HCT116 (cell line): ENCODE data around the gene SLC10A3. TPM values are rescaled to one million over a fixed set of nuclear protein-coding genes. Genes with fewer than 3 reads are reported as not detected.

Experiments used
- ATAC-seq: fragments of 200-7000 bp; cut with Tn5 transposase; 2 replicates; pipeline ENCODE4 v1.9.1; 2020; ENCODE audit warnings: mild to moderate bottlenecking, moderate library complexity
- BruUV-seq: library from RNA; stranded (reverse); fragments of 400-500 nt; replicated peaks from 2 replicates; lab custom pipeline; 2021; lab: Mats Ljungman, UMichigan
- CTCF ChIA-PET: fragments of 300-600 bp; sonication (Branson Sonifier 250); formaldehyde crosslinking; loops from one replicate; lab custom pipeline; 2021; ENCODE audit warnings: antibody characterized with exemption; lab: Charles Lee
- POLR2A ChIA-PET: fragments of 300-600, 350-600 bp; sonication (Branson Sonifier 250); formaldehyde crosslinking; loops from one replicate; lab custom pipeline; 2021; ENCODE audit warnings: antibody characterized with exemption; lab: Charles Lee
- RAD21 ChIA-PET, 2 experiments: fragments of 300-600 bp; sonication (Branson Sonifier 250); formaldehyde crosslinking; loops; one replicate each; lab custom pipeline; 2023; ENCODE audit warnings: low total read pairs in 2 of 2; ENCODE audit not compliant: uncharacterized antibody in 2 of 2, unreplicated experiment in 2 of 2, low non-redundant PET in 1 of 2; lab: Charles Lee
- DNase-seq: peaks from one replicate; pipeline ENCODE4 v3.0.0-alpha.2; 2010; ENCODE audit warnings: low read depth, low spot score
- H2AFZ ChIP-seq: fragments of 200-600 bp; shearing (Covaris generic), sonication (generic); 2 replicates; pipeline ENCODE4 v1.6.1; 2017; ENCODE audit warnings: low read depth, mixed run types, mixed read lengths, antibody characterized with exemption, low read length; ENCODE audit not compliant: poor library complexity, severe bottlenecking
- H3K27ac ChIP-seq: 2 replicates; pipeline ENCODE4 v1.5.1; 2012; ENCODE audit warnings: low read depth, low read length
- H3K27me3 ChIP-seq: fragments of 200-600 bp; sonication (generic); 2 replicates; pipeline ENCODE4 v1.6.1; 2016; ENCODE audit warnings: mixed run types, low read length, mixed read lengths; ENCODE audit not compliant: insufficient read depth
- H3K36me3 ChIP-seq, 2 experiments: fragments of 200-500 bp in 1 of 2; fragments of 200-600 bp in 1 of 2; sonication (Bioruptor generic) in 1 of 2; sonication (generic) in 1 of 2; 2 replicates each; pipeline versions ENCODE4 v1.5.1 to v1.6.1; 2014 to 2016; ENCODE audit warnings: low read length in 2 of 2, inconsistent platforms in 1 of 2, mixed read lengths in 1 of 2, mixed run types in 1 of 2; ENCODE audit not compliant: insufficient read depth in 2 of 2, control insufficient read depth in 1 of 2
- H3K4me1 ChIP-seq, 2 experiments: fragments of 200-600 bp in 1 of 2; sonication (generic) in 1 of 2; 2 replicates each; pipeline versions ENCODE4 v1.5.1 to v1.6.1; 2012 to 2017; ENCODE audit warnings: low read length in 2 of 2, inconsistent platforms in 1 of 2, mild to moderate bottlenecking in 1 of 2, mixed read lengths in 1 of 2, mixed run types in 1 of 2, moderate library complexity in 1 of 2; ENCODE audit not compliant: insufficient read depth in 2 of 2, control insufficient read depth in 1 of 2
- H3K4me2 ChIP-seq: fragments of 200-600 bp; sonication (generic); 2 replicates; pipeline ENCODE4 v1.6.1; 2017; ENCODE audit warnings: mixed run types, low read length, mixed read lengths
- H3K4me3 ChIP-seq, 2 experiments: fragments of 200-600 bp in 1 of 2; sonication (generic) in 1 of 2; replicated peaks in 1 of 2; 2 replicates each; pipeline ENCODE4 v1.5.1; 2011 to 2016; ENCODE audit warnings: low read length in 2 of 2, control low read depth in 1 of 2, low read depth in 1 of 2, mild to moderate bottlenecking in 1 of 2, mixed read lengths in 1 of 2, mixed run types in 1 of 2
- H3K79me2 ChIP-seq: fragments of 200-600 bp; sonication (generic); 2 replicates; pipeline ENCODE4 v1.6.1; 2017; ENCODE audit warnings: mild to moderate bottlenecking, mixed run types, low read length, moderate library complexity, mixed read lengths; ENCODE audit not compliant: insufficient read depth
- H3K9ac ChIP-seq: fragments of 200-600 bp; sonication (generic); 2 replicates; pipeline ENCODE4 v1.6.1; 2016; ENCODE audit warnings: low read length, mixed read lengths
- H3K9me2 ChIP-seq: fragments of 200-600 bp; sonication (generic), shearing (Covaris generic); 2 replicates; pipeline ENCODE4 v1.6.1; 2017; ENCODE audit warnings: mixed run types, mild to moderate bottlenecking, moderate library complexity; ENCODE audit not compliant: insufficient read depth
- H3K9me3 ChIP-seq, 2 experiments: fragments of 200-500 bp in 1 of 2; fragments of 200-600 bp in 1 of 2; sonication (Bioruptor generic) in 1 of 2; sonication (generic) in 1 of 2; 2 replicates each; pipeline ENCODE4 v1.6.1; 2014 to 2017; ENCODE audit warnings: low read length in 2 of 2, mixed read lengths in 2 of 2, inconsistent platforms in 1 of 2, low read depth in 1 of 2, mild to moderate bottlenecking in 1 of 2, mixed run types in 1 of 2, moderate library complexity in 1 of 2; ENCODE audit not compliant: control insufficient read depth in 1 of 2, insufficient read depth in 1 of 2
- H4K20me1 ChIP-seq: fragments of 200-600 bp; sonication (generic), shearing (Covaris generic); 2 replicates; pipeline ENCODE4 v1.6.1; 2017; ENCODE audit warnings: mixed run types, mild to moderate bottlenecking, moderate library complexity; ENCODE audit not compliant: insufficient read depth
- ATF3 ChIP-seq: IDR thresholded peaks from 2 replicates; pipeline ENCODE4 v1.6.1; 2012
- CBX3 ChIP-seq: IDR thresholded peaks from 2 replicates; pipeline ENCODE4 v1.6.1; 2012; ENCODE audit warnings: low read depth
- CEBPB ChIP-seq: IDR thresholded peaks from 2 replicates; pipeline ENCODE4 v1.6.1; 2012; ENCODE audit warnings: low read depth
- CTCF ChIP-seq, 3 experiments: fragments of 200-600 bp in 1 of 3; sonication (generic) in 1 of 3; IDR thresholded peaks in 2 of 3; conservative IDR thresholded peaks in 1 of 3; 2 replicates each; pipeline ENCODE4 v1.5.1; 2012 to 2017; ENCODE audit warnings: low read depth in 2 of 3, low read length in 2 of 3, antibody characterized with exemption in 1 of 3, borderline replicate concordance in 1 of 3, control low read depth in 1 of 3, mild to moderate bottlenecking in 1 of 3, mixed read lengths in 1 of 3, mixed run types in 1 of 3, moderate library complexity in 1 of 3; ENCODE audit not compliant: insufficient read depth in 1 of 3
- EGR1 ChIP-seq: IDR thresholded peaks from 2 replicates; pipeline ENCODE4 v1.6.1; 2012; ENCODE audit warnings: low read depth
- ELF1 ChIP-seq: IDR thresholded peaks from 2 replicates; pipeline ENCODE4 v1.6.1; 2012; ENCODE audit warnings: low read depth, borderline replicate concordance
- EZH2 ChIP-seq: fragments of 200-600 bp; sonication (generic); IDR thresholded peaks from 2 replicates; pipeline ENCODE4 v1.6.1; 2017; ENCODE audit warnings: antibody characterized with exemption, mixed run types
- EZH2phosphoT487 ChIP-seq: fragments of 200-600 bp; IDR thresholded peaks from 2 replicates; pipeline ENCODE4 v1.6.1; 2018; ENCODE audit warnings: antibody characterized with exemption, borderline replicate concordance
- FOSL1 ChIP-seq: IDR thresholded peaks from 2 replicates; pipeline ENCODE4 v1.6.1; 2012; ENCODE audit warnings: low read depth
- JUND ChIP-seq: IDR thresholded peaks from 2 replicates; pipeline ENCODE4 v1.6.1; 2012
- MAX ChIP-seq: IDR thresholded peaks from 2 replicates; pipeline ENCODE4 v1.6.1; 2012
- POLR2A ChIP-seq: IDR thresholded peaks from 2 replicates; pipeline ENCODE4 v1.7.0; 2011; ENCODE audit warnings: borderline replicate concordance; ENCODE audit not compliant: insufficient read depth, insufficient read length; ENCODE audit errors: extremely low read depth
- REST ChIP-seq: IDR thresholded peaks from 2 replicates; pipeline ENCODE4 v1.6.1; 2012; ENCODE audit warnings: low read depth
- SIN3A ChIP-seq: IDR thresholded peaks from 2 replicates; pipeline ENCODE4 v1.6.1; 2012; ENCODE audit warnings: low read depth
- SRF ChIP-seq: IDR thresholded peaks from 2 replicates; pipeline ENCODE4 v1.6.1; 2012; ENCODE audit warnings: low read depth
- TCF7L2 ChIP-seq: IDR thresholded peaks from 2 replicates; pipeline ENCODE4 v1.7.0; 2011; ENCODE audit warnings: borderline replicate concordance, inconsistent platforms; ENCODE audit not compliant: insufficient read depth, insufficient read length; ENCODE audit errors: extremely low read depth
- YY1 ChIP-seq: IDR thresholded peaks from 2 replicates; pipeline ENCODE4 v1.6.1; 2011; ENCODE audit warnings: low read length, low read depth, moderate library complexity, mild to moderate bottlenecking; ENCODE audit not compliant: insufficient replicate concordance; ENCODE audit errors: extremely low read depth
- ZFX ChIP-seq: fragments of 450-650 bp; IDR thresholded peaks from 2 replicates; pipeline ENCODE4 v1.6.1; 2017
- ZNF274 ChIP-seq: fragments of 200-500 bp; sonication (Bioruptor generic); IDR thresholded peaks from 2 replicates; pipeline ENCODE4 v1.6.1; 2014; ENCODE audit warnings: mild to moderate bottlenecking, low read depth, low read length, inconsistent platforms
- intact Hi-C: fragments of 100-400 bp; cut with micrococcal nuclease; formaldehyde crosslinking; loops from 2 replicates; pipeline ENCODE4 v1.10.0; 2022
- total RNA-seq: library from RNA; stranded (reverse); gene quantifications from one replicate; pipeline ENCODE4 v1.2.1, GENCODE V29; 2021; ENCODE audit not compliant: unreplicated experiment
- TF ChIP-seq, protein P1 (sequence below): IDR thresholded peaks from 2 replicates; pipeline ENCODE4 v1.6.1; 2011; ENCODE audit warnings: mild to moderate bottlenecking, low read length, moderate library complexity; ENCODE audit not compliant: insufficient replicate concordance; ENCODE audit errors: extremely low read depth

Gene SLC10A3
- total RNA-seq, 1 experiment from 2014 or later, result 16.2 TPM

DNA sequence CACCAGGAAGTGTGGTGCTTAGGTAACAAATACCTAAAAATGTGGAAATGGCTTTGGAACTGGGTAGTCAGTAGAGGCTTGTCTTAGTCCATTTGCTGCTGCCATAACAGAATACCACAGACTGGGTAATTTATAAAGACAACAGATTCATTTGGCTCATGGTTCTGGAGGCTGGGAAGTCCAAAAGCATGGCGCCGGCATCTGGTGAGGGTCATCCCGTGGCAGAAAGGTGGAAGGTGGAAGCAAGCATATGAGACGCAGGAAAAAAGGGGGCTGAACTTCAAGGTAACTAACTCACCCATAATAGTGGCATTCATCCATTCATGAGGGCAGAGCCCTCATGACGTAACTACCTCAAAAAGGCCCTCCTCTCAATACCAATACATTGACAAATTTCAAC is 19.0 kb upstream of the SLC10A3 start:
- no peak for DNase-seq
- ChIA-PET POLR2A (no interaction called here), CTCF (no interaction called here)
- Histone ChIP-seq H3K4me1 (peaks cover 0 to 5% of the 10 kb centered on the region in 2 experiments; a peak in 1 of 4 replicates), H3K9me3 (no peaks in the 10 kb centered on the region), H4K20me1 (no peaks in the 10 kb centered on the region), H3K4me2 (no peak overlapping the region), H3K9me2 (no peaks in the 10 kb centered on the region), H3K79me2 (no peaks in the 10 kb centered on the region), H3K27ac (no peak overlapping the region)
- BruUV-seq, result no TSS peak
- no peak for ATAC-seq
- TF ChIP-seq CTCF (IDR thresholded peaks at IDR 0.05 in 2 of 3, conservative IDR thresholded peaks at IDR 0.05 in 1 of 3; ENCODE audit: borderline replicate concordance in 1 of 3, insufficient read depth in 1 of 3, low read depth in 2 of 3, low read length in 2 of 3), result no peak
- no peak for TF ChIP-seq EGR1
- TF ChIP-seq FOSL1, result no peak
- no peak for TF ChIP-seq ELF1
- TF ChIP-seq CBX3, result no peak
- TF ChIP-seq YY1, result no peak
- TF ChIP-seq SIN3A, result no peak
- TF ChIP-seq, protein P1, sequence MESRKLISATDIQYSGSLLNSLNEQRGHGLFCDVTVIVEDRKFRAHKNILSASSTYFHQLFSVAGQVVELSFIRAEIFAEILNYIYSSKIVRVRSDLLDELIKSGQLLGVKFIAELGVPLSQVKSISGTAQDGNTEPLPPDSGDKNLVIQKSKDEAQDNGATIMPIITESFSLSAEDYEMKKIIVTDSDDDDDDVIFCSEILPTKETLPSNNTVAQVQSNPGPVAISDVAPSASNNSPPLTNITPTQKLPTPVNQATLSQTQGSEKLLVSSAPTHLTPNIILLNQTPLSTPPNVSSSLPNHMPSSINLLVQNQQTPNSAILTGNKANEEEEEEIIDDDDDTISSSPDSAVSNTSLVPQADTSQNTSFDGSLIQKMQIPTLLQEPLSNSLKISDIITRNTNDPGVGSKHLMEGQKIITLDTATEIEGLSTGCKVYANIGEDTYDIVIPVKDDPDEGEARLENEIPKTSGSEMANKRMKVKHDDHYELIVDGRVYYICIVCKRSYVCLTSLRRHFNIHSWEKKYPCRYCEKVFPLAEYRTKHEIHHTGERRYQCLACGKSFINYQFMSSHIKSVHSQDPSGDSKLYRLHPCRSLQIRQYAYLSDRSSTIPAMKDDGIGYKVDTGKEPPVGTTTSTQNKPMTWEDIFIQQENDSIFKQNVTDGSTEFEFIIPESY, result no peak
- no peak for TF ChIP-seq POLR2A
- TF ChIP-seq EZH2phosphoT487, result no peak
- TF ChIP-seq REST, result no peak
- TF ChIP-seq MAX, result no peak
- TF ChIP-seq ZFX, result no peak
- no peak for TF ChIP-seq TCF7L2
- TF ChIP-seq CEBPB, result no peak
- no peak for TF ChIP-seq SRF
- no peak for TF ChIP-seq ZNF274
- TF ChIP-seq EZH2, result no peak
- no peak for TF ChIP-seq ATF3
- no peak for TF ChIP-seq JUND
- TF ChIP-seq, all 23 proteins: peak for 0
- no peaks in the 10 kb centered on the region for H3K27me3 ChIP-seq
- intact Hi-C loops, result no loop called here
- H3K9ac ChIP-seq, result no peak overlapping the region
- H2AFZ ChIP-seq, result no peak overlapping the region
- no peak overlapping the region for H3K4me3 ChIP-seq
- no peaks in the 10 kb centered on the region for H3K36me3 ChIP-seq
- RAD21 ChIA-PET, result no interaction called here
